Activated T-cell treated with anti-CD3 and anti-CD28 coated beads for 1 hour (primary cell): ENCODE results near the gene ARPC1A.
A peak's percentile ranks its signal among the peaks of the same experiment; 100 is the strongest.
"Not testable (repeated sequence)": the region's sequence is repeated elsewhere in the genome, so short reads cannot be mapped to it uniquely, and the experiment has no call there.

Source experiments
- DNase-seq: peaks from one replicate; pipeline ENCODE4 v3.0.0-alpha.2; 2020; ENCODE audit warnings: low read depth

Gene ARPC1A

DNA sequence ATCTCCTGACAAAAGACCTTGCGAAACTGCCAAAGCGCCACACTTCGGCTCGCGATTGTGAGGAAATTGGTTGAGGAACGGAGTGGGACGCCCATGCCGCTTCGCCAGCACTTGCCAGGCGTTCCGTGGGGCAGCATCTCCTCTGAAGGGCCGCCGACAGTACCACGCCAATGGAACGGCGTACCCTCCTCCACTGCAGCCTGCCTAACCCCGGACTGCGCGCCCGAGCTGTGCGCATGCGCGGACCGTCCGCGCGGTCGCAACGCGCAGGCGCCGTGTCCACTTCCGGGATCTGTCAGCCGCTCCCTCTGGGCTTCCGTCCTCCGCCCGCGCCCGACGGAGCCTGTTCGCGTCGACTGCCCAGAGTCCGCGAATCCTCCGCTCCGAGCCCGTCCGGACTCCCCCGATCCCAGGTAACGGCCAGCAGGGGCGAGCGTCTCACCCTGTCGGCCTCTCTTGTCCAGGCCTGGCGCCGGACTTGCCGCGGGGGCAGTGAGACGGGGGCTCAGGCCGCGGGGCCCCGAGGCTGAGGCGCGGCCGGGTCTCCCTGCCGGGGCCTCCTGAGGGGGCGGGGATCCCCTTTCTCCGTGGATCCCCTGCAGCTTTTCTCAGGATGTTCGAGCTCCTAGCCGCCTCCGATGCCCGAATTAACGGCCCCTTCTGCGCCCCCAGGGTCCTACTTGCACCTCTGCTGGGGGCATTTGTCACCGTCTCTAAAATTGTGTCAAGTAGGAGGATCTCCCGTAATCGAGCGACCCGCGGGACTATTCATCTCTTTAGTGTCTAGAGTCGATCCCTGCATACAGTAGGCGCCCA is at the start of gene ARPC1A:
ARPC1A (plus strand) TSS at position 307 of the 816 bp plus-strand sequence. CDS start 7,456 bp downstream, outside the sequence.
- DNase-seq, result peak; percentile 92

- DNase-seq, result no peak
Observed at GRCh38 chr7:99278180-99278579, 47.5 kb upstream of the ARPC1A start.

GRCh38 chr7:99284165-99284564 is 41.5 kb upstream of the ARPC1A start:
- not testable (repeated sequence) for DNase-seq

GRCh38 chr7:99287779-99288534 is 37.7 kb upstream of the ARPC1A start:
- no peak for DNase-seq

GRCh38 chr7:99289185-99289584 is 36.5 kb upstream of the ARPC1A start:
- no peak for DNase-seq

GRCh38 chr7:99290148-99290547 is 35.5 kb upstream of the ARPC1A start:
- DNase-seq, result not testable (repeated sequence)

- DNase-seq, result no peak
Observed at GRCh38 chr7:99290980-99291607, 34.6 kb upstream of the ARPC1A start.

DNA sequence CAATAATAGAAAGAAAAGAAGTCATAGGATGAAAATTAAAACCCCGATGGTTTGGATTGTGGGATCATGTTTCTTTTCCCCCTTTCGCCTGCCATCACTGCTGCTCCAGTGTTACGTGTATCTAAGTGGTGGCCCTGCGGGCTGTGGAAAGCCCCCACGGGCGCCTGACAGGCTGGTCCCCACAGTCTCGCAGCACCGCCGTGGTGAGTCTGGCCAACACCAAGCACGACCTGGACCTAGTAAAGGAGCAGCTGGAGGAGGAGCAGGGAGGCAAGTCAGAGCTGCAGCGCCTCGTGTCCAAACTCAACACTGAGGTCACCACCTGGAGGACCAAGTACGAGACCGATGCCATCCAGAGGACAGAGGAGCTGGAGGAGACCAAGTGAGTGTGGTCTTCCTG is 33.6 kb upstream of the ARPC1A start:
- no peak for DNase-seq

- DNase-seq, result no peak
Observed at GRCh38 chr7:99293167-99293566, 32.5 kb upstream of the ARPC1A start.

DNA sequence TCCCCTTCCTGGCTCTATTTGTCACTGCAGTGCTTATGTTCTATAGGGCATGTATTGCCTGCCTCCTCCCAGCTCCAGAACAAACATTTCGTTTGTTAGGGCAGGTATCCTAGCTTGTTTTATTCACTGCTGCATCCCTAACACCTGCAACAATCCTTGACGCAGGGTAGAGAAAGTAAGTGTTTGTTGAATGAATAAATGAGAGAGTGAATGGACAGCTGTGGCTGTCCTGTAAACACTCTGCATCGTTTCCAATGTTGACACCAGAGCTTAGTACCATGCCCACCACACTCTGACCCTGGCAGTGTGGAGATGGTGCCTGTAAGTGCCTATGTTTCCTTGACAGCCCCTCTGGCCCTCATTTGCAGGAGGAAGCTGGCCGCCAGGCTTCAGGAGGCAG is 32.0 kb upstream of the ARPC1A start:
- DNase-seq, result no peak

DNA sequence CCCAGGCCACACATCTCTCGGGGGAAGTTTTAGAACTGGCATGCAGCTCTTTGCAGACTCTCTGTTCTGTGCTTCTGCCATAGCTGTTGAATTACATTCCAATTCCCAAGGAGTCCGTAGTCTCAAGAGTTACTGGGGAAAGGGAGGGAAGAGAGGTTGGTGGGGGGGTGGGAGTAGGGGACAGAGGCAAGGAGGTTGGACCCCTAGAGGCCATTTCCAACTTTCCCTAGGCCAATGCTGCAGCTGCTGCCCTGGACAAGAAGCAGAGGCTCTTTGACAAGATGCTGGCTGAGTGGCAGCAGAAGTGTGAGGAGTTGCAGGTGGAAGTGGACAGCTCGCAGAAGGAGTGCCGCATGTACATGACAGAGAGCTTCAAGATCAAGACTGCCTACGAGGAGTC is 29.2 kb upstream of the ARPC1A start:
- DNase-seq, result no peak

- no peak for DNase-seq
Observed at GRCh38 chr7:99301496-99301895, 24.2 kb upstream of the ARPC1A start.

DNA sequence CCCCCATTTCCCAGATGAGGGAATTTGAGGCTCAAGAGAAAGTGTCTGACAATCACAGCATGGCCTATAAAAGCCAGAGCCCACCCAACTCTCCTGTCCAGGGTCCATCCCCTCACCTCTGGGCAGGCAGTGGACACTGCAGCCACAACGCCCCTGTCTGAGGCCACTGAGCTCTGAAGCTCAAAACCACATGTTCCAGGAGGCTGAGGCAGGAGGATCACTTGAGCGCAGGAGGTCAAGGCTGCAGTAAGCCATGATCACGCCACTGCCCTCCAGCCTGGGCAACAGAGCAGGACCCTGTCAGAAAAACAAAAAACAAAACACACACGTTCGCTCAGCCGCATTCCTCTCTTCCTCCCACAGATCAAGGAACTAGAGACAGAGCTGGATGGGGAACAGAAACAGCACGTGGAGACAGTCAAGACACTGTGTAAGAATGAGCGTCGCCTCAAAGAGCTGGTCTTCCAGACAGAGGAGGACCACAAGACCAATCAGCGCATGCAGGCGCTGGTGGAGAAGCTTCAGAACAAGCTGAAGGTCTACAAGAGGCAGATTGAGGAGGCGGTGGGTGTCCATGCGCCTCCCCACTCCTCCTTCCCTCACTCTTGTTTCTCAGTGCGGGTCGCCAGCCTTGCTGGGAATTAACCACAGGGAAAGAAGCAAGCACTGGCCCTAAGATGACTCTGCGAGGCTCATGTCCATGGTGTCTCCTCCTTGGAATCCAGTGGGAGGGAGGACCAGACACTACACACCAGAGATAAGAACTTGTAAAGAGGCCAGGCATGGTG is 20.0 kb upstream of the ARPC1A start:
- DNase-seq, result no peak

DNA sequence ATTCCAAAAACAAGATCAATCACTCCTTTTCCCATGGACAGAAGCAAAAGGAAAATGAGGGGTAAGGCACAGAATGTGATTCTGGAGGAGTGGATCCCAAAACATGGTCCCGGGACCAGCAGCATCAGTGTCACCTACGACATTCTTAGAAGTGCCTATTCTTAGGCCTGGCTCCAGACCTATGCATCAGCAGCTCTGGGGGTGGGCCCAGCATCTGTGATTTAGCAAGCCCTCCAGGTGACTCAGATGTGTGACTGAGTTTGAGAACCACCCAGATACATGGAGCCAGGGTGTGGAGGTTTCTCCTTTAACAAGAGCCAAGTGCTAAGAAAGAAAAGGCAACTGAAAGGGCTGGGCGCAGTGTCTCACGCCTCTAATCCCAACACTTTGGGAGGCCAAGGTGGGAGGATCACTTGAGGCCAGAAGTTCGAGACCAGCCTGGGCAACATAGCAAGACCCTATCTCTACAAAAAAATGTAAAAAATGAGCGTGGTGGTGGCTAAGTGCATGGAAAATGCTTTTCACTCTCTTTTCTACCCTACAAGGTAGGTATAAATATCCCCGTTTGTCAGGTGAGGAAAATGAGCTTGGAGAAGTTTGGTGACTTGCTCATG is 17.1 kb upstream of the ARPC1A start:
- no peak for DNase-seq

DNA sequence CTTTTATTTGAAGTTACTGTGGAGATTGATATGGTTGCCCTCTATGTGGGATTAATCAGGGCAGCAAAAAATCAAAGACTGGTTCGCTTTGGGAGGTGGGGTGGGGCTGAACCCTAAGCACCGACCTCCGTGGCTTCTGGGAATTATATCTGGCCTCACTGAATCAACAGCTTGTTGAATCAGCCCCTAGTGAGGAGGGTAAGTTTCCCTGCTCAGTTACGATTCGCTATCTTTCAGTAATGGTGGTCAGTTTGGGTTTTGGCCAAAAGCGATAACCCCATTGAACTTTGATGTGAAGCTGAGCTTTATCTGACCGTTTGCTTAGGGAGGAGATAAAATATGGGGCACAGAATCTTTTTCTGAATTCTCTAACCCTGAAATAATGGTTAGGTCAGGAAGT is 16.6 kb upstream of the ARPC1A start:
- no peak for DNase-seq

DNA sequence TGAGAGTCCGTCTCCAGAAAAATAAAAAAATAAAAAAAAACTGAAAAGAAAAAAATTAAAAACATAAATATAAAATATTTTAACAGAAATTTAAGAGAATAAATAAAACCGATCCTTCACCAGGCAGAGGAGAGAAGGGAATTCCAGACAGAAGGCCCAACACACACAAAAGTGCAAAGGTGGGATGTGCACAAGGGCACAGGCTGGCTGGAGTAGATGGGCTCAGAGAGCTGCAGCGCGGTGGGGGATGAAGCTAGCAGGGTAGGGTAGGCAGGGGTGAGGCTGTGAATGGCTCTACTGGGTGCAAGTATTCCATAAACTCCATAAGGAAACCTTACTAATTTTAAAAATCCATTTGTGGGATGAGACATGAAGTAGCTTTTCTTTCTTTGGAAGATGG is 15.7 kb upstream of the ARPC1A start:
- DNase-seq, result no peak

DNA sequence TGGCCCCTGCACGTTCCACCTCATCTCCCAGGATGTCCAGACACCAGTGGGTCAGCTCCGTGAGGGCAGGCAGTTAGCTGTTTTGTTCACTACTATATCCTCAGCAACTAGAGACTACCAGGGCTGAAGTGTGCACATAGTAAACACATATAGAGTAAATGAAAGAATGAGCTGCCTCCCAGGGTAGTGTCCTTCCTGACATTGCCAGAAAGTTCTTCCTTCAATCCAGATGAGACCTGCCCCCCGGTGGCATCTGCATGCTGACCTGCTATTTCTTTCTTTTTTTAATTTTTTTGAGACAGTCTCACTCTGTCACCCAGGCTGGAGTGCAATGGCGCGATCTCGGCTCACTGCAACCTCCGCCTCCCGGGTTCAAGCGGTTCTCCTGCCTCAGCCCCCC is 14.0 kb upstream of the ARPC1A start:
- DNase-seq, result no peak

GRCh38 chr7:99312316-99313203 is 13.1 kb upstream of the ARPC1A start:
- peak; percentile 74 for DNase-seq

DNA sequence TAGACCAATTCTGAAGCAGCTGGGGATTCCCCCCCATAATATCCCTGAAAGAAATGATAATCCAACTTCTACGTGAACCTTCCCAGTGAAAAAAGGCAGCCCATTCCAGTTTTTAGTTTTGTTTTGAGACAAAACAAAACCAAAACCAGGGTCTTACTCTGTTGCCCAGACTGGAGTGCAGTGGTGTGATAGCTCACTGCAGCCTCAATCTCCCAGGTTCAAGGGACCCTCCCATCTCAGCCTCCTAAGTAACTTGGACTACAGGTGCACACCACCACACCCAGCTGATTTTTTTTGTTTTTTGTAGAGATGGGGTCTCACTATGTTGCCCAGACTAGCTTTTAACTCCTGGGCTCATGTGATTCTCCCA is 12.5 kb upstream of the ARPC1A start:
- DNase-seq, result no peak

GRCh38 chr7:99314504-99314903 is 11.2 kb upstream of the ARPC1A start:
- DNase-seq, result no peak

DNA sequence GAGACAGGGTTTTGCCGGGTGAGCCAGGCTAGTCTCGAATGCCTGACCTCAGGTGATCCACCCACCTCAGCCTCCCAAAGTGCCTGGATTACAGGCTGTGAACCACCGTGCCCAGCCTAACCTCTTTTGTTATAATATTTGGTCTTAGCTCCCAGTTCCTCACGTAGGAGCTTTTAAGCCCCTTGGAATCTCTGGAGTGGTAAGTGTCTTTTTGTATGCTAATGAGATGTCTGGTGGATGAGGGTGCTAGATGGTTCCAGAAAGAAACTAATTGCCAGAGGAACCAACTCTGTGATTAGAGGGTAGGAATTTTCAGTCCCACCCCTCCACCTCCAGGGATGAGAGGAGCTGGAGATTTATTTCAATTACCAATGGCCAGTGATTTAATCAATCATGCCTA is 5.3 kb upstream of the ARPC1A start:
- no peak for DNase-seq
